DOHH2 (cell line): Measurements from ENCODE around the gene NPLOC4.

Experiments
- CTCF ChIP-seq: fragments of 200-600 bp; sonication (generic); IDR thresholded peaks from one replicate; pipeline ENCODE4 v1.5.1; 2014; ENCODE audit warnings: antibody characterized with exemption, mild to moderate bottlenecking, low read depth, low read length; ENCODE audit not compliant: poor library complexity, severe bottlenecking
- EZH2phosphoT487 ChIP-seq: fragments of 200-600 bp; sonication (generic); IDR thresholded peaks from 2 replicates; pipeline ENCODE4 v1.6.1; 2017; ENCODE audit warnings: borderline replicate concordance, mild to moderate bottlenecking, antibody characterized with exemption, low read length, moderate library complexity, mixed read lengths

GRCh38 chr17:81578561-81579225 is 58.2 kb downstream of the NPLOC4 start:
- TF ChIP-seq CTCF (no peak), EZH2phosphoT487 (no peak)
